Spleen (tissue), 7 donors: ENCODE measurements around the gene LRRIQ4.

Experiments
- POLR2A ChIP-seq, 3 donors: fragments of 450-650 bp; IDR thresholded peaks; one replicate each; pipeline ENCODE4 v1.5.1; 2017; ENCODE audit warnings: antibody characterized with exemption in 3 of 3, mild to moderate bottlenecking in 1 of 3
- POLR2AphosphoS5 ChIP-seq, 3 donors: sonication (generic); formaldehyde crosslinking; IDR thresholded peaks; one replicate each; pipeline ENCODE4 v1.5.1; 2017; ENCODE audit warnings: antibody characterized with exemption in 3 of 3
- TF ChIP-seq, protein P1 (sequence below), 11 experiments: fragments of 200-600 bp in 7 of 11; fragments of 450-650 bp in 4 of 11; sonication (generic) in 4 of 11; IDR thresholded peaks in 8 of 11; conservative IDR thresholded peaks in 3 of 11; 1 replicate in 7 of 11; 2 replicates in 4 of 11; pipeline versions ENCODE4 v1.4.0 to v1.8.0; 2016 to 2021; ENCODE audit warnings: antibody characterized with exemption in 11 of 11, inconsistent platforms in 4 of 11, mild to moderate bottlenecking in 1 of 11
- donor health status: DM: no; HTN: no; CAD: no; lungs with moderate emphysema.
- donor health status: DM: no; HTN: no; CAD: no.
- donor health status: DM: no; HTN: no; CAD: no.

DNA sequence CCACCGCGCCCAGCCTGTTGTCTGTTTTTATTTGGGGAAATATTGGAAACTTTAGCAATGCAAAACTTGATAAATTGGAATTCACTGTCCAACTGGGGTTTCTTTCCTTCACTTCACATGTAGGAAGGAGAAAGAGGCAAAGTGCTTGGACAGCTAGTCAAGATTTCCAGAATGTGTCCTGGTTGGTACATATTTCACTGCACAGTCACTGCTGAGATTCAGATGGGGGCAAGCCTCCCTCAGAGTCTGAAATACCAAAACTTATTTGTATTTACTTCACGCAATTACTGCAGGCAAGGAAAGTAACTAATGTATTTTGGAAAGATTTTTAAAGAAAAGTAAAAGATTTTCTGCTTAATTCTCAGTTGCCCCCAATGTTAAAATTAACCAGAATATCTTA is 36.1 kb downstream of the LRRIQ4 start:
- TF ChIP-seq, protein P1, sequence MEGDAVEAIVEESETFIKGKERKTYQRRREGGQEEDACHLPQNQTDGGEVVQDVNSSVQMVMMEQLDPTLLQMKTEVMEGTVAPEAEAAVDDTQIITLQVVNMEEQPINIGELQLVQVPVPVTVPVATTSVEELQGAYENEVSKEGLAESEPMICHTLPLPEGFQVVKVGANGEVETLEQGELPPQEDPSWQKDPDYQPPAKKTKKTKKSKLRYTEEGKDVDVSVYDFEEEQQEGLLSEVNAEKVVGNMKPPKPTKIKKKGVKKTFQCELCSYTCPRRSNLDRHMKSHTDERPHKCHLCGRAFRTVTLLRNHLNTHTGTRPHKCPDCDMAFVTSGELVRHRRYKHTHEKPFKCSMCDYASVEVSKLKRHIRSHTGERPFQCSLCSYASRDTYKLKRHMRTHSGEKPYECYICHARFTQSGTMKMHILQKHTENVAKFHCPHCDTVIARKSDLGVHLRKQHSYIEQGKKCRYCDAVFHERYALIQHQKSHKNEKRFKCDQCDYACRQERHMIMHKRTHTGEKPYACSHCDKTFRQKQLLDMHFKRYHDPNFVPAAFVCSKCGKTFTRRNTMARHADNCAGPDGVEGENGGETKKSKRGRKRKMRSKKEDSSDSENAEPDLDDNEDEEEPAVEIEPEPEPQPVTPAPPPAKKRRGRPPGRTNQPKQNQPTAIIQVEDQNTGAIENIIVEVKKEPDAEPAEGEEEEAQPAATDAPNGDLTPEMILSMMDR (IDR thresholded peaks at IDR 0.05 in 8 of 11, conservative IDR thresholded peaks at IDR 0.05 in 3 of 11): no peak
- TF ChIP-seq POLR2A (IDR thresholded peaks at IDR 0.05) (no peak), POLR2AphosphoS5 (IDR thresholded peaks at IDR 0.05) (no peak)
